ENCODE data around the gene ZNF429.

Gene ZNF429

GRCh38 chr19:21587549-21587948 is 82.1 kb downstream of the ZNF429 start (continued):
- no peak for TF ChIP-seq SNAI2 (CRISPR knock-in tag; IDR thresholded peaks at IDR 0.05)

- TF ChIP-seq ZFP3 (CRISPR knock-in tag; IDR thresholded peaks at IDR 0.05) (no peak), RARB (CRISPR knock-in tag; IDR thresholded peaks at IDR 0.05) (no peak)
- TF ChIP-seq, protein P1, sequence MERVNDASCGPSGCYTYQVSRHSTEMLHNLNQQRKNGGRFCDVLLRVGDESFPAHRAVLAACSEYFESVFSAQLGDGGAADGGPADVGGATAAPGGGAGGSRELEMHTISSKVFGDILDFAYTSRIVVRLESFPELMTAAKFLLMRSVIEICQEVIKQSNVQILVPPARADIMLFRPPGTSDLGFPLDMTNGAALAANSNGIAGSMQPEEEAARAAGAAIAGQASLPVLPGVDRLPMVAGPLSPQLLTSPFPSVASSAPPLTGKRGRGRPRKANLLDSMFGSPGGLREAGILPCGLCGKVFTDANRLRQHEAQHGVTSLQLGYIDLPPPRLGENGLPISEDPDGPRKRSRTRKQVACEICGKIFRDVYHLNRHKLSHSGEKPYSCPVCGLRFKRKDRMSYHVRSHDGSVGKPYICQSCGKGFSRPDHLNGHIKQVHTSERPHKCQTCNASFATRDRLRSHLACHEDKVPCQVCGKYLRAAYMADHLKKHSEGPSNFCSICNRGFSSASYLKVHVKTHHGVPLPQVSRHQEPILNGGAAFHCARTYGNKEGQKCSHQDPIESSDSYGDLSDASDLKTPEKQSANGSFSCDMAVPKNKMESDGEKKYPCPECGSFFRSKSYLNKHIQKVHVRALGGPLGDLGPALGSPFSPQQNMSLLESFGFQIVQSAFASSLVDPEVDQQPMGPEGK (CRISPR knock-in tag; IDR thresholded peaks at IDR 0.05; ENCODE audit: borderline replicate concordance): no peak
- ATAC-seq: no peak
These were observed 82.7 kb downstream of the ZNF429 start for GRCh38 chr19:21588065-21588601.

DNA sequence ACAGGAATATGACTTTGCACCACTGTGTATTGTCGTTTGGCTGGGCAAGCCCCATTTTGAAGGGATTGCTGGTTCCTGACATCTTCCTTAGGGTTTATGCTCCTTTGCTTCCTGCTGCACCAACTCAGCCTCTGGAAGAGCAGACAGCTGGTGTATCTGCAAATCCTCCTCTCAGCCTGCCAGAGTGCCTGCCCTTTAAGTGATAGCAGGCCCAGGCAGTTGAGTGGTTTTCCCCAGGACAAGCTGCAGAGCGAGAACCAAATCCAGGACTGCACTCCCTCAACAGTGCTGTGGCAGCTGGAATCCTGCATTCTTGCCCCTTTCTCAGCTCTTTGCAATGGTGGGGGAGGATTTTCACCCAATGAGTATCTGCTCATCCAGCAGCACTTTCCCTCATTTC is 85.5 kb downstream of the ZNF429 start:
- no peak for TF ChIP-seq ARNTL (CRISPR knock-in tag; IDR thresholded peaks at IDR 0.05; ENCODE audit: borderline replicate concordance, low read depth)
- TF ChIP-seq ESRRG (CRISPR knock-in tag; IDR thresholded peaks at IDR 0.05): no peak
- no peak for TF ChIP-seq OSR1 (CRISPR knock-in tag; IDR thresholded peaks at IDR 0.05)
- TF ChIP-seq POU6F1 (CRISPR knock-in tag; IDR thresholded peaks at IDR 0.05; ENCODE audit: borderline replicate concordance, low read depth): no peak
- no peak for TF ChIP-seq BACH2 (CRISPR knock-in tag; IDR thresholded peaks at IDR 0.05; ENCODE audit: borderline replicate concordance)
- no peak for ATAC-seq

DNA sequence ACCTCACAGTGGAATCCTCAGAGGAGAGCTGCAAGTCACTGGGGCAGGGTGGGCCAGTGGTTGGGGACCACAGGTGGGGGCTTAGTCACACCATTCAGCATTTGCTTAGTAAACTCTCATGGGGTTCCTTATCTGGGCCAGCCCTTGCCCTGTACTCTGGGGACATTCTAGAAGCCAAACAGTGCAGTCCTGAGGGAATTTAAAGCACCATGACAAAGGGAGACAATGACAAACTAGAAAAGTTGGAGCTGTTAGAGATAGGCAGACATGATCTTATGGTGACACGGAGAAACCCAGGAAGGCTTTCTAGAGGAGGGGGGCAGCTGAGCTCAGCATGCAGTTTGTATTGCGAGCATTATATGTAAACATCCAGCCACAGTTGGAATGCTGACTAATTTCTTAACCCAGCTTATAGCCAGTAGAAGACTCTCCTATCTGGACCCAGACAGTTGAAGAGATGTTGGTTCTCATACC is 87.6 kb downstream of the ZNF429 start:
- ATAC-seq: no peak
- no peak for TF ChIP-seq GLIS3 (CRISPR knock-in tag; IDR thresholded peaks at IDR 0.05)
- TF ChIP-seq CSDC2 (CRISPR knock-in tag; IDR thresholded peaks at IDR 0.05): no peak
- no peak for TF ChIP-seq PPARA (CRISPR knock-in tag; IDR thresholded peaks at IDR 0.05; ENCODE audit: borderline replicate concordance)
- no peak for TF ChIP-seq TOX (CRISPR knock-in tag; IDR thresholded peaks at IDR 0.05; ENCODE audit: borderline replicate concordance)
- TF ChIP-seq CREB5 (CRISPR knock-in tag; IDR thresholded peaks at IDR 0.05; ENCODE audit: low read depth): no peak
- no peak for TF ChIP-seq TSHZ2 (CRISPR knock-in tag; IDR thresholded peaks at IDR 0.05)
- no peak for TF ChIP-seq TCF4 (CRISPR knock-in tag; IDR thresholded peaks at IDR 0.05; ENCODE audit: borderline replicate concordance)
- TF ChIP-seq ZC3H10 (CRISPR knock-in tag; IDR thresholded peaks at IDR 0.05): no peak
- no peak for TF ChIP-seq SNAI2 (CRISPR knock-in tag; IDR thresholded peaks at IDR 0.05)
- no peak for TF ChIP-seq ARNTL (CRISPR knock-in tag; IDR thresholded peaks at IDR 0.05; ENCODE audit: borderline replicate concordance, low read depth)

DNA sequence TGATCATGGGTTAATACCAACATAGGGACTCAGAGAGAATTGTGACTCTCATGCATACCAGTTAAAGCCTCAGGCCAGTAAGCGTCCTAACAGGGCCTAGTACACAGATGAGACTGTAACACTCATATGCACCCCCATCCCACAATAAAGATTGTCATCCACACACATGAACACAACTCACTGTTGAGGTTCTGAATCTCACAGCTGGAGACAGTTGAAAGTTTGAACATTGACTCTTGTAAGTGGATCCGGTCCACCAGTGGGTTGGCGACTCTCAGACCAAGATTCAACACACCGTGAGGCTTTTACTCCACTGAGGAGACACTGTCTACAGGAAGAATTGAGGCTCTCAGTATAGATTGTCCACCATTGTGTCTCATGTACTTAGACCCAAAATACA is 88.1 kb downstream of the ZNF429 start:
- no peak for ATAC-seq
- TF ChIP-seq GLIS3 (CRISPR knock-in tag; IDR thresholded peaks at IDR 0.05) (no peak), RARB (CRISPR knock-in tag; IDR thresholded peaks at IDR 0.05) (no peak), ZNF8 (CRISPR knock-in tag; IDR thresholded peaks at IDR 0.05) (no peak), ZNF70 (CRISPR knock-in tag; IDR thresholded peaks at IDR 0.05) (no peak), ISL1 (CRISPR knock-in tag; IDR thresholded peaks at IDR 0.05) (no peak), ZC3H10 (CRISPR knock-in tag; IDR thresholded peaks at IDR 0.05) (no peak), TSHZ2 (CRISPR knock-in tag; IDR thresholded peaks at IDR 0.05) (no peak)
- TF ChIP-seq, protein P1 (CRISPR knock-in tag; IDR thresholded peaks at IDR 0.05; ENCODE audit: borderline replicate concordance): no peak
